Endothelial cell of umbilical vein (primary cell): ENCODE data around the gene ACSL6.

ENCODE experiments used
- EZH2 ChIP-seq: IDR thresholded peaks from 2 replicates; pipeline ENCODE4 v1.6.1; 2012; ENCODE audit warnings: borderline replicate concordance, low read depth, mild to moderate bottlenecking, moderate library complexity, low read length, inconsistent platforms; ENCODE audit not compliant: severe bottlenecking
- POLR2A ChIP-seq: IDR thresholded peaks from 2 replicates; pipeline ENCODE4 v1.6.1; 2012; ENCODE audit warnings: low read depth, mild to moderate bottlenecking, control low read depth, low read length

- no peak for TF ChIP-seq EZH2
- TF ChIP-seq POLR2A = no peak
Measured at GRCh38 chr5:131950706-131951105, 60.8 kb downstream of the ACSL6 start.
